ENCODE data around the gene USH1C. TPM values are rescaled to one million over a fixed set of nuclear protein-coding genes. Genes with fewer than 3 reads are reported as not detected.

The USH1C gene
- total RNA-seq, 1 donor from 2014 or later, result not detected

GRCh38 chr11:17518366-17518765, 25.9 kb downstream of the USH1C start:
- intact Hi-C loops (cut with DNase I), result no loop called here
- no peaks in the 10 kb centered on the region for H3K4me1 ChIP-seq
- no peaks in the 10 kb centered on the region for H3K36me3 ChIP-seq
- no peak for ATAC-seq
- TF ChIP-seq CTCF (IDR thresholded peaks at IDR 0.05), result no peak
- no peak overlapping the region for H3K27ac ChIP-seq
- no peaks in the 10 kb centered on the region for H3K27me3 ChIP-seq
- DNase-seq, result no peak
- H3K9me3 ChIP-seq, result no peaks in the 10 kb centered on the region
- no peak overlapping the region for H3K4me3 ChIP-seq

- H3K27me3 ChIP-seq, result no peaks in the 10 kb centered on the region
- H3K9me3 ChIP-seq, result no peaks in the 10 kb centered on the region
- ATAC-seq (no peak), DNase-seq (no peak)
- H3K4me3 ChIP-seq, result no peak overlapping the region
- no peaks in the 10 kb centered on the region for H3K36me3 ChIP-seq
- H3K27ac ChIP-seq, result no peak overlapping the region
- intact Hi-C loops (cut with DNase I), result no loop called here
- H3K4me1 ChIP-seq, result no peaks in the 10 kb centered on the region
- TF ChIP-seq CTCF (IDR thresholded peaks at IDR 0.05), result no peak
Observed at GRCh38 chr11:17517186-17517585, 27.0 kb downstream of the USH1C start.

- H3K9me3 ChIP-seq, result no peaks in the 10 kb centered on the region
- no peaks in the 10 kb centered on the region for H3K27me3 ChIP-seq
- H3K4me3 ChIP-seq, result no peak overlapping the region
- no peaks in the 10 kb centered on the region for H3K4me1 ChIP-seq
- no peak overlapping the region for H3K27ac ChIP-seq
- DNase-seq (no peak), ATAC-seq (no peak)
- no peak for TF ChIP-seq CTCF (IDR thresholded peaks at IDR 0.05)
- H3K36me3 ChIP-seq, result no peaks in the 10 kb centered on the region
- intact Hi-C loops (cut with DNase I), result no loop called here
Observed at GRCh38 chr11:17516551-17517150, 27.6 kb downstream of the USH1C start.

- Histone ChIP-seq H3K27ac (no peak overlapping the region), H3K27me3 (no peaks in the 10 kb centered on the region), H3K9me3 (no peaks in the 10 kb centered on the region), H3K4me3 (no peak overlapping the region), H3K4me1 (no peaks in the 10 kb centered on the region), H3K36me3 (no peaks in the 10 kb centered on the region)
- intact Hi-C loops (cut with DNase I), result no loop called here
- no peak for ATAC-seq
- DNase-seq, result no peak
- no peak for TF ChIP-seq CTCF (IDR thresholded peaks at IDR 0.05)
Observed at GRCh38 chr11:17515443-17516176, 28.6 kb downstream of the USH1C start.

GRCh38 chr11:17514476-17514875, 29.7 kb downstream of the USH1C start:
- TF ChIP-seq CTCF (IDR thresholded peaks at IDR 0.05), result no peak
- intact Hi-C loops (cut with DNase I), result no loop called here
- DNase-seq (no peak), ATAC-seq (no peak)
- no peaks in the 10 kb centered on the region for H3K27me3 ChIP-seq
- H3K9me3 ChIP-seq, result no peaks in the 10 kb centered on the region
- no peak overlapping the region for H3K4me3 ChIP-seq
- H3K36me3 ChIP-seq, result no peaks in the 10 kb centered on the region
- no peak overlapping the region for H3K27ac ChIP-seq
- H3K4me1 ChIP-seq, result no peaks in the 10 kb centered on the region
